Colonic mucosa (tissue), 4 donors: Measurements from ENCODE around the gene EIF2B5. TPM values are rescaled to one million over a fixed set of nuclear protein-coding genes. Genes with fewer than 3 reads are reported as not detected.

ENCODE experiments used
- DNase-seq: peaks from one replicate; pipeline ENCODE4 v3.0.0-alpha.2; 2020
- H3K27ac ChIP-seq: fragments of 200-600 bp; one replicate; pipeline ENCODE4 v1.8.0; 2021
- H3K27me3 ChIP-seq: fragments of 200-600 bp; one replicate; pipeline ENCODE4 v1.8.0; 2021
- H3K36me3 ChIP-seq: fragments of 200-600 bp; one replicate; pipeline ENCODE4 v1.8.0; 2021
- H3K4me1 ChIP-seq: fragments of 200-600 bp; one replicate; pipeline ENCODE4 v1.8.0; 2021; ENCODE audit warnings: mild to moderate bottlenecking
- H3K4me3 ChIP-seq: fragments of 200-600 bp; one replicate; pipeline ENCODE4 v1.8.0; 2021
- H3K9ac ChIP-seq, 2 donors: one replicate each; pipeline ENCODE4 v1.7.0; 2013; ENCODE audit warnings: control low read depth in 2 of 2, low read depth in 2 of 2, low read length in 2 of 2
- H3K9me3 ChIP-seq: fragments of 200-600 bp; one replicate; pipeline ENCODE4 v1.8.0; 2021
- intact Hi-C: fragments of 100-400 bp; cut with DNase I; formaldehyde crosslinking; loops from one replicate; pipeline ENCODE4 v1.14.1; 2022
- total RNA-seq, 2 donors: library from RNA; stranded (reverse); fragmentation: NEBNext Ultra II Directional in 1 of 2; extraction: Animal tissue kit (Norgen Biotek cat#: 25700) in 1 of 2; gene quantifications; one replicate each; pipeline ENCODE4 v1.2.1, GENCODE V29; 2021
- TF ChIP-seq, protein P1 (sequence below): fragments of 200-600 bp; IDR thresholded peaks from one replicate; pipeline ENCODE4 v1.8.0; 2022; ENCODE audit warnings: antibody characterized with exemption, mild to moderate bottlenecking
- donor health status: healthy.
- donor health status: DM: no; HTN: no; CAD: no.
- donor health status: DM: no; HTN: no; CAD: no.

The EIF2B5 gene
- 10 to 100 TPM; 36.0 to 58.3 TPM for total RNA-seq

- intact Hi-C loops, result no loop called here
- no peaks in the 10 kb centered on the region for H3K27me3 ChIP-seq
- H3K4me3 ChIP-seq, result peak within 1 kb of the TSS; percentile 98
- H3K4me1 ChIP-seq, result peaks cover 14% of the 10 kb centered on the region
- peak within 1 kb of the TSS; percentile 90 for H3K27ac ChIP-seq
- peaks cover 3% of the 10 kb centered on the region for H3K36me3 ChIP-seq
- TF ChIP-seq, protein P1, sequence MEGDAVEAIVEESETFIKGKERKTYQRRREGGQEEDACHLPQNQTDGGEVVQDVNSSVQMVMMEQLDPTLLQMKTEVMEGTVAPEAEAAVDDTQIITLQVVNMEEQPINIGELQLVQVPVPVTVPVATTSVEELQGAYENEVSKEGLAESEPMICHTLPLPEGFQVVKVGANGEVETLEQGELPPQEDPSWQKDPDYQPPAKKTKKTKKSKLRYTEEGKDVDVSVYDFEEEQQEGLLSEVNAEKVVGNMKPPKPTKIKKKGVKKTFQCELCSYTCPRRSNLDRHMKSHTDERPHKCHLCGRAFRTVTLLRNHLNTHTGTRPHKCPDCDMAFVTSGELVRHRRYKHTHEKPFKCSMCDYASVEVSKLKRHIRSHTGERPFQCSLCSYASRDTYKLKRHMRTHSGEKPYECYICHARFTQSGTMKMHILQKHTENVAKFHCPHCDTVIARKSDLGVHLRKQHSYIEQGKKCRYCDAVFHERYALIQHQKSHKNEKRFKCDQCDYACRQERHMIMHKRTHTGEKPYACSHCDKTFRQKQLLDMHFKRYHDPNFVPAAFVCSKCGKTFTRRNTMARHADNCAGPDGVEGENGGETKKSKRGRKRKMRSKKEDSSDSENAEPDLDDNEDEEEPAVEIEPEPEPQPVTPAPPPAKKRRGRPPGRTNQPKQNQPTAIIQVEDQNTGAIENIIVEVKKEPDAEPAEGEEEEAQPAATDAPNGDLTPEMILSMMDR, result no peak
- peak within 1 kb of the TSS; percentile 93 to 99 for H3K9ac ChIP-seq
- peak; percentile 97 for DNase-seq
- H3K9me3 ChIP-seq, result no peaks in the 10 kb centered on the region
These were observed at the start of gene EIF2B5 for GRCh38 chr3:184135149-184135910. Gene EIF2B5 (plus strand): TSS chr3:184135358. CDS start chr3:184135386, 28 bp downstream.

DNA sequence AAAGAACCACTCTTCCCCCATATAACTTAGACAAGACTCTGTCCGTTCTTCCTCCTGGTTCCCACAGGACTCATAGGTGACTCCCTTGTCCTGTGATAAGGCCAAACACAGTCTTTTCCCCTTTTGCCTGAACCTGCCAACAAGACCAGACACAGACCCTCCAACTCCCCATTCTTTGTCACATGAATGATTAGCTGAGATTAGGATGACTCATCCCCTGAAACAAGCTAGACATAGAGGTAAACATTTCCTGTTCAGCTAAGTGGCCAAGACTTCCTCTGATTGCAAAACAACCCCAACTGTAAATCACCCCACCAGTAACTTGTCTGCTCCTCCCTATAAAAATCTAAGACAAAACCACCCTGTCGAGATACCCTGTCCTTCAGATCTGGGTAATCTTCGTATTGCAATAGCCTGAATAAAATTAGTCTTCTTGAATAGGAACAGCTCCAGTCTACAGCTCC is 49.7 kb upstream of the EIF2B5 start:
- intact Hi-C loops, result no loop called here
- Histone ChIP-seq H3K4me1 (no peaks in the 10 kb centered on the region), H3K36me3 (no peaks in the 10 kb centered on the region), H3K4me3 (no peak overlapping the region), H3K27ac (no peak overlapping the region), H3K9me3 (no peaks in the 10 kb centered on the region), H3K9ac (no peak overlapping the region), H3K27me3 (no peaks in the 10 kb centered on the region)
- no peak for DNase-seq
- TF ChIP-seq, protein P1, result no peak

DNA sequence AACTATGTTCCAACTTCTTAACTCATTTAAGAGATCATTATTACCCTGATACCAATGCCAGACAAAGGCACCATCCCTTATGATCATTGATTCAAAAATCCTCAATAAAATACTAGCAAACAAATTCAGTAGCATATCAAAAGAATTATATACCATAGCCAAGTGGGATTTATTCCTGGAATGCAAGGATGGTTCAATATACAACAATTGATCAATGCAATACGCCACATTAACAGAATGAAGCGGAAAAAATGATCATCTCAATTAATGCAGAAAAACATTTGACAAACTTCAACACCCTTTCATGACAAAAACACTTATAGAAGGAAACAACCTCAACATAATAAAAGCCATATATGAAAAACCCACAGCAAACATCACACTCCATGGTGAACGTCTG is 43.0 kb upstream of the EIF2B5 start:
- H3K27me3 ChIP-seq, result no peaks in the 10 kb centered on the region
- no peak for DNase-seq

DNA sequence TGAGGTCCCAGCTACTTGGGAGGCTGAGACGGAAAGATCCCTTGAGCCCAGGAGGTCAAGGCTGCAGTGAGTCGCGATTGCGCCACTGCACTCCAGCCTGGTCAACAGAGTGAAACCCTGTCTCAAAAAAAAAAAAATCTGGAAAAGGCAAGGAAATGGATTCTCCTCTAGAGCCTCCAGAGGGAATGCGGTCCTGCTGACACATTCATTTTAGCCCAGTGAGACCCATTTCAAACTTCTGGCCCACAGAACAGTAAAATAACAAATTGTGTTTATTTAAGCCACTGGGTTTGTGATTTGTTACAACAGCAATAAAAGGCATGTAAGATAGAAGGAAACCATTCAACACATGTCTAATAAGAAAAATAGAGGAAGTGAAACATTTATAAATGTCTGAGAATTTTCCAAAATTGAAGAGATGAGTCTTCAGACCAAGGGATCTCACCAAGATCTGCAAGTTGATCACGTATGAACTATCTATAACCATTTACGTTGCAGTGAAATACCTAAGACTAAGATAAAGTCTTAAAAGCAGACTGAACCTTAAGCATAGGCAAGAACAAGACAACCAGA is 38.3 kb upstream of the EIF2B5 start, which contains the start of gene HTR3E:
HTR3E (plus strand) TSS at position 254 of the 573 bp plus-strand sequence. CDS start 466 bp downstream, outside the sequence.
- Histone ChIP-seq H3K27me3 (no peaks in the 10 kb centered on the region), H3K9me3 (no peaks in the 10 kb centered on the region), H3K4me1 (no peaks in the 10 kb centered on the region), H3K27ac (no peak within 1 kb of the TSS), H3K4me3 (no peak within 1 kb of the TSS), H3K36me3 (no peaks in the 10 kb centered on the region), H3K9ac (no peak within 1 kb of the TSS)
- intact Hi-C loops, result no loop called here
- TF ChIP-seq, protein P1, result no peak
- DNase-seq, result no peak

More for the DNA sequence above, 43.0 kb upstream of the EIF2B5 start:
- intact Hi-C loops, result no loop called here
- H3K4me1 ChIP-seq, result no peaks in the 10 kb centered on the region
- H3K9me3 ChIP-seq, result no peaks in the 10 kb centered on the region
- H3K9ac ChIP-seq, result no peak overlapping the region
- H3K27ac ChIP-seq, result no peak overlapping the region
- H3K36me3 ChIP-seq, result no peaks in the 10 kb centered on the region
- TF ChIP-seq, protein P1, result no peak
- H3K4me3 ChIP-seq, result no peak overlapping the region

DNA sequence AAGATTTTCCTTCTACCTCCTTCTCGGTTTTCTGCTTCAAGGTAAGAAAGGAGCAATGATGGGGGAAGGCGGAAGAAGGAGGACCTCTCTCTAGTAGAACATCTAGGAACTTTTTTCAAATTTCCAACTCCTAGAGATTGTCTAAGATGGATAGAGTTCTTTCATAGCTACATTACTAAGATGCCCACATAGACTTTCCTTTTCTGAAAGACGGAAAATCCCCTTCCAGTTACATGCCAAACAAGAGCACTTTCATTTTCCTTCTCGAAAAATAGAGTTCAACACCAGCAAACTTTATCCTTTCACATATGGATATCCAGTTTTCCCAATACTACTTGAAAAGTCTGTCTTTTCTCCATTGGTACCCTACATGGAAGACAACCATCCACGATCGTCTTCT is 37.6 kb upstream of the EIF2B5 start:
- Histone ChIP-seq H3K36me3 (no peaks in the 10 kb centered on the region), H3K27ac (no peak overlapping the region), H3K9me3 (no peaks in the 10 kb centered on the region), H3K4me3 (no peak overlapping the region), H3K27me3 (no peaks in the 10 kb centered on the region), H3K4me1 (no peaks in the 10 kb centered on the region), H3K9ac (no peak overlapping the region)
- TF ChIP-seq, protein P1, result no peak
- no peak for DNase-seq
- intact Hi-C loops, result no loop called here
